Parathyroid adenoma (tissue), 2 donors: ENCODE measurements around the gene SFXN5.

ENCODE experiments used
- H2AFZ ChIP-seq: fragments of 300-600 bp; sonication (generic); one replicate; pipeline ENCODE4 v1.7.0; 2017; ENCODE audit warnings: antibody characterized with exemption, mild to moderate bottlenecking
- H3K27ac ChIP-seq: fragments of 300-600 bp; sonication (generic); one replicate; pipeline ENCODE4 v1.7.0; 2017
- H3K27me3 ChIP-seq: fragments of 300-600 bp; sonication (generic); one replicate; pipeline ENCODE4 v1.7.0; 2017; ENCODE audit warnings: low read length; ENCODE audit not compliant: control insufficient read depth, insufficient read depth
- H3K36me3 ChIP-seq: fragments of 300-600 bp; sonication (generic); one replicate; pipeline ENCODE4 v1.7.0; 2017; ENCODE audit warnings: low read length; ENCODE audit not compliant: control insufficient read depth, insufficient read depth
- H3K4me1 ChIP-seq: fragments of 300-600 bp; sonication (generic); one replicate; pipeline ENCODE4 v1.7.0; 2017; ENCODE audit warnings: control low read depth
- H3K4me2 ChIP-seq: fragments of 300-600 bp; sonication (generic); one replicate; pipeline ENCODE4 v1.7.0; 2017; ENCODE audit warnings: low read length
- H3K4me3 ChIP-seq: fragments of 300-600 bp; sonication (generic); one replicate; pipeline ENCODE4 v1.7.0; 2017; ENCODE audit warnings: low read depth, low read length
- H3K79me2 ChIP-seq: fragments of 300-600 bp; sonication (generic); one replicate; pipeline ENCODE4 v1.7.0; 2017; ENCODE audit warnings: control low read depth
- H3K9ac ChIP-seq: fragments of 300-600 bp; sonication (generic); one replicate; pipeline ENCODE4 v1.7.0; 2017; ENCODE audit warnings: mild to moderate bottlenecking
- H3K9me3 ChIP-seq: fragments of 300-600 bp; sonication (generic); one replicate; pipeline ENCODE4 v1.7.0; 2017; ENCODE audit warnings: low read length; ENCODE audit not compliant: control insufficient read depth
- TF ChIP-seq, protein P1 (sequence below): fragments of 300-600 bp; sonication (generic); IDR thresholded peaks from one replicate; pipeline ENCODE4 v1.7.0; 2017; ENCODE audit warnings: antibody characterized with exemption, mild to moderate bottlenecking
- donor health status: primary hyperparathyroidism.

The SFXN5 gene

GRCh38 chr2:72985891-72986683 is 85.4 kb downstream of the SFXN5 start:
- H3K4me2 ChIP-seq, result peak overlapping the region; percentile 4
- no peaks in the 10 kb centered on the region for H3K9me3 ChIP-seq
- peaks cover 10% of the 10 kb centered on the region for H3K4me1 ChIP-seq
- no peaks in the 10 kb centered on the region for H3K36me3 ChIP-seq
- no peaks in the 10 kb centered on the region for H3K79me2 ChIP-seq
- TF ChIP-seq, protein P1, sequence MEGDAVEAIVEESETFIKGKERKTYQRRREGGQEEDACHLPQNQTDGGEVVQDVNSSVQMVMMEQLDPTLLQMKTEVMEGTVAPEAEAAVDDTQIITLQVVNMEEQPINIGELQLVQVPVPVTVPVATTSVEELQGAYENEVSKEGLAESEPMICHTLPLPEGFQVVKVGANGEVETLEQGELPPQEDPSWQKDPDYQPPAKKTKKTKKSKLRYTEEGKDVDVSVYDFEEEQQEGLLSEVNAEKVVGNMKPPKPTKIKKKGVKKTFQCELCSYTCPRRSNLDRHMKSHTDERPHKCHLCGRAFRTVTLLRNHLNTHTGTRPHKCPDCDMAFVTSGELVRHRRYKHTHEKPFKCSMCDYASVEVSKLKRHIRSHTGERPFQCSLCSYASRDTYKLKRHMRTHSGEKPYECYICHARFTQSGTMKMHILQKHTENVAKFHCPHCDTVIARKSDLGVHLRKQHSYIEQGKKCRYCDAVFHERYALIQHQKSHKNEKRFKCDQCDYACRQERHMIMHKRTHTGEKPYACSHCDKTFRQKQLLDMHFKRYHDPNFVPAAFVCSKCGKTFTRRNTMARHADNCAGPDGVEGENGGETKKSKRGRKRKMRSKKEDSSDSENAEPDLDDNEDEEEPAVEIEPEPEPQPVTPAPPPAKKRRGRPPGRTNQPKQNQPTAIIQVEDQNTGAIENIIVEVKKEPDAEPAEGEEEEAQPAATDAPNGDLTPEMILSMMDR, result no peak
- no peaks in the 10 kb centered on the region for H3K27me3 ChIP-seq
- no peak overlapping the region for H3K9ac ChIP-seq
- H3K4me3 ChIP-seq, result no peak overlapping the region
- no peak overlapping the region for H3K27ac ChIP-seq
- no peak overlapping the region for H2AFZ ChIP-seq

- no peaks in the 10 kb centered on the region for H3K9me3 ChIP-seq
- peaks cover 10% of the 10 kb centered on the region for H3K4me1 ChIP-seq
- no peak overlapping the region for H2AFZ ChIP-seq
- H3K9ac ChIP-seq, result no peak overlapping the region
- no peaks in the 10 kb centered on the region for H3K79me2 ChIP-seq
- no peaks in the 10 kb centered on the region for H3K27me3 ChIP-seq
- H3K4me2 ChIP-seq, result no peak overlapping the region
- H3K36me3 ChIP-seq, result no peaks in the 10 kb centered on the region
- no peak overlapping the region for H3K4me3 ChIP-seq
- H3K27ac ChIP-seq, result no peak overlapping the region
- TF ChIP-seq, protein P1, result no peak
These were observed 86.4 kb downstream of the SFXN5 start for GRCh38 chr2:72985136-72985535.

- H3K27me3 ChIP-seq, result no peaks in the 10 kb centered on the region
- no peaks in the 10 kb centered on the region for H3K36me3 ChIP-seq
- TF ChIP-seq, protein P1, result no peak
- no peaks in the 10 kb centered on the region for H3K9me3 ChIP-seq
- no peak overlapping the region for H3K9ac ChIP-seq
- no peak overlapping the region for H2AFZ ChIP-seq
- H3K79me2 ChIP-seq, result no peaks in the 10 kb centered on the region
- no peak overlapping the region for H3K4me2 ChIP-seq
- no peak overlapping the region for H3K4me3 ChIP-seq
- no peak overlapping the region for H3K27ac ChIP-seq
- H3K4me1 ChIP-seq, result peaks cover 10% of the 10 kb centered on the region
These were observed 87.3 kb downstream of the SFXN5 start for GRCh38 chr2:72984172-72984671.

DNA sequence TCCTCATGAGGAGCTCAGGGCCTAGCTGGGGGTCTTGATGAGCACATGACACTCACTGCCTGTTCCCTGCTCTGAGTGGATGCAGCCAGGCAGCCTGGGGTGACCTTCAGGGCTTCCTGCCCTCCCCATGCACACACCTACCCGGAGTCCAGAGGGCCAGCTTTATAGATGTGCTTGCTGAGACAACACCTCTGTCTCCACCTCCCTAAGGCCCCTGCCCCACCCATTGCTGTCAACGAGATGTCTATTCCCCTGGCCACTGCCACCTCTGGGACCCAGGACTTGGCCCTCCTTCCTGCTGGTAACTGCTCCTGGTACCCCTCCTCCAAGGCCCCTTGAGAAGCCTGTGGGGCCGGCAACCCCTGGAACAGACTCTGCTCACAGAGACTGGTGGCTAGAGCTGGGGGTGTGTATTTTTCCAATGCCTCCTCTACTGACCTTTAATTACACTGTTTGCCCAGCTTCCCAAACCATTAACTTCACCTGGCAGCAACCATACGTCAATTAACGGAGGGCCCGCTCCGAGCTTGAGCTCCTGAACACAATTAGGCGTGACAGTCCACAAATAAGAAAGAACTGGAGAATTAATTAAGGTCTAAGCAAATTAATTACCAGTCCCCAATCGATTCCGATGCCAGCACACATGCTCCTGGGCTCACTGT is 87.9 kb downstream of the SFXN5 start:
- H3K9ac ChIP-seq, result no peak overlapping the region
- H3K36me3 ChIP-seq, result no peaks in the 10 kb centered on the region
- no peak overlapping the region for H3K4me3 ChIP-seq
- no peak overlapping the region for H3K27ac ChIP-seq
- H3K79me2 ChIP-seq, result no peaks in the 10 kb centered on the region
- H3K4me1 ChIP-seq, result peaks cover 10% of the 10 kb centered on the region
- no peaks in the 10 kb centered on the region for H3K27me3 ChIP-seq
- H2AFZ ChIP-seq, result no peak overlapping the region
- H3K4me2 ChIP-seq, result no peak overlapping the region
- TF ChIP-seq, protein P1, result no peak
- H3K9me3 ChIP-seq, result no peaks in the 10 kb centered on the region
